Lower leg skin (tissue), 3 donors: ENCODE results near the gene SZT2.

ENCODE experiments used
- CTCF ChIP-seq, 3 donors: fragments of 450-650 bp; IDR thresholded peaks; one replicate each; pipeline ENCODE4 v1.5.1; 2016; ENCODE audit warnings: antibody characterized with exemption in 3 of 3, mild to moderate bottlenecking in 3 of 3, moderate library complexity in 2 of 3
- POLR2A ChIP-seq, 2 donors: fragments of 450-650 bp; IDR thresholded peaks; one replicate each; pipeline ENCODE4 v1.6.1; 2016 to 2017; ENCODE audit warnings: antibody characterized with exemption in 2 of 2, mild to moderate bottlenecking in 1 of 2, moderate library complexity in 1 of 2

- TF ChIP-seq CTCF (IDR thresholded peaks at IDR 0.05) (no peak), POLR2A (IDR thresholded peaks at IDR 0.05) (no peak)
These were observed 14.7 kb downstream of the SZT2 start for GRCh38 chr1:43404353-43404752.
